ENCODE measurements around the gene MST1R.
"Not testable (repeated sequence)": the region's sequence is repeated elsewhere in the genome, so short reads cannot be mapped to it uniquely, and the experiment has no call there.

MST1R gene

GRCh38 chr3:49903451-49904424 lies at the start of gene MST1R:
MST1R (minus strand) TSS chr3:49903873; CDS start chr3:49903609, 264 bp downstream.
- no peak within 1 kb of the TSS for H3K4me3 ChIP-seq (replicated peaks; ENCODE audit: low read depth, low read length)
- no peak for TF ChIP-seq CTCF (IDR thresholded peaks at IDR 0.05; ENCODE audit: low read length, missing control alignments)
- DNase-seq (ENCODE audit: low read depth): peak; percentile 25

- TF ChIP-seq CTCF (IDR thresholded peaks at IDR 0.05; ENCODE audit: low read length, missing control alignments): no peak
- DNase-seq (ENCODE audit: low read depth): no peak
- no peak overlapping the region for H3K4me3 ChIP-seq (replicated peaks; ENCODE audit: low read depth, low read length)
Measured at GRCh38 chr3:49952924-49953323, 49.3 kb upstream of the MST1R start.

- no peak overlapping the region for H3K4me3 ChIP-seq (replicated peaks; ENCODE audit: low read depth, low read length)
- DNase-seq (ENCODE audit: low read depth): no peak
- TF ChIP-seq CTCF (IDR thresholded peaks at IDR 0.05; ENCODE audit: low read length, missing control alignments): no peak
Measured at GRCh38 chr3:49942651-49943050, 39.0 kb upstream of the MST1R start.

- TF ChIP-seq CTCF (IDR thresholded peaks at IDR 0.05; ENCODE audit: low read length, missing control alignments): no peak
- no peak for DNase-seq (ENCODE audit: low read depth)
- H3K4me3 ChIP-seq (replicated peaks; ENCODE audit: low read depth, low read length): peak overlapping the region; percentile 96
Measured at GRCh38 chr3:49940667-49941249, 37.1 kb upstream of the MST1R start.

- TF ChIP-seq CTCF (IDR thresholded peaks at IDR 0.05; ENCODE audit: low read length, missing control alignments): no peak
- peak; percentile 98 for DNase-seq (ENCODE audit: low read depth)
- peak within 1 kb of the TSS; percentile 96 for H3K4me3 ChIP-seq (replicated peaks; ENCODE audit: low read depth, low read length)
Measured at GRCh38 chr3:49939858-49940666, 36.4 kb upstream of the MST1R start, which contains the start of gene RBM6. RBM6 (plus strand) TSS chr3:49940150; CDS start chr3:49962642, 22,492 bp downstream.

- TF ChIP-seq CTCF (IDR thresholded peaks at IDR 0.05; ENCODE audit: low read length, missing control alignments): no peak
- H3K4me3 ChIP-seq (replicated peaks; ENCODE audit: low read depth, low read length): no peak overlapping the region
- DNase-seq (ENCODE audit: low read depth): no peak
Measured at GRCh38 chr3:49937090-49937489, 33.4 kb upstream of the MST1R start.

GRCh38 chr3:49932281-49932680 lies 28.6 kb upstream of the MST1R start:
- H3K4me3 ChIP-seq (replicated peaks; ENCODE audit: low read depth, low read length); DNase-seq (ENCODE audit: low read depth): not testable (repeated sequence)
